Globus pallidus (tissue), 1 donor: Measurements from ENCODE around the gene KCNC1.

Source experiments
- DNase-seq: peaks from one replicate; pipeline ENCODE4 v3.0.0-alpha.2; 2015; ENCODE audit warnings: low spot score

Gene KCNC1

GRCh38 chr11:17793642-17794170 lies 59.1 kb downstream of the KCNC1 start:
- no peak for DNase-seq

- no peak for DNase-seq
Measured at GRCh38 chr11:17794981-17795380, 60.4 kb downstream of the KCNC1 start.

GRCh38 chr11:17796154-17796553 lies 61.6 kb downstream of the KCNC1 start:
- DNase-seq = no peak

GRCh38 chr11:17798253-17798652 lies 63.7 kb downstream of the KCNC1 start:
- no peak for DNase-seq

- DNase-seq = no peak
Measured at GRCh38 chr11:17798716-17799115, 64.1 kb downstream of the KCNC1 start.

GRCh38 chr11:17799147-17799546 lies 64.6 kb downstream of the KCNC1 start:
- no peak for DNase-seq

DNA sequence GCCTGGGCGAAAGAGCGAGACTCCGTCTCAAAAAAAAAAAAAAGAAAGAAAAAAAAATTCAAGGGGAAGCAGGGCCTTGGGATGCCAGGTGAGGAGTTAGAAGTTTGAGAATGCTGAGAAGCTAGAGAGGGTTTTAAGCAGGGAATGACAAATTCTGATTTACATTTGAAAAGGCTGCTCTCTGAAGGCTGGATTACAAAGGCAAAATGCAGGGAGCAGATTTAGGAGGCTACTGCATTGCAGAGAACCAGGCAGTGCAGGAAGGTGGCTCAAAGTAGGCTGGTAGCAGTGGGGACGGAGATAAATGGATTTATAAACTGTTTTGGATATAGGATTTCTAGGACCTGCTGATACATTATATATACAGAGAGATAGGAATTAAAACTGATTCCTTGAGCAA lies 66.6 kb downstream of the KCNC1 start:
- DNase-seq = no peak

- DNase-seq = no peak
Measured at GRCh38 chr11:17802491-17802890, 67.9 kb downstream of the KCNC1 start.

- no peak for DNase-seq
Measured at GRCh38 chr11:17803754-17804334, 69.3 kb downstream of the KCNC1 start.

GRCh38 chr11:17805043-17805442 lies 70.5 kb downstream of the KCNC1 start:
- no peak for DNase-seq

DNA sequence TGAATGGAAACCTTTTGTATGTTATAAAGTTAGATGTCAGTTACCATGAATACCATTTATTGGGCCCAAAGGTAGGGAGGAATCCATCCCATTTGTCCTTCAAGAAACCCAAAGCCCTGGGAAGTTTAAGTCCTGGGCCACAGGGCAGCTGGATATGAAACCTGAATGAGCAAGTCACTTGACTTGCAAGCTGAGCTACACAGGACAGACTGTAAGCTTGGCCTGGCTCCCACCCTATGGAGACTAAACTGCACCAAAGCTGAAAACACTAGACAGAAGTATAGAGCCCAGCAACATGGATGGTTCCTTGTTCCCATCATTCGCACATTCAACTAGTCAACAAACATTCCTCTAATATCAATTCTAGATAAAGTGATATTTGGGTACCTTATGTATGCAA lies 71.3 kb downstream of the KCNC1 start:
- no peak for DNase-seq

DNA sequence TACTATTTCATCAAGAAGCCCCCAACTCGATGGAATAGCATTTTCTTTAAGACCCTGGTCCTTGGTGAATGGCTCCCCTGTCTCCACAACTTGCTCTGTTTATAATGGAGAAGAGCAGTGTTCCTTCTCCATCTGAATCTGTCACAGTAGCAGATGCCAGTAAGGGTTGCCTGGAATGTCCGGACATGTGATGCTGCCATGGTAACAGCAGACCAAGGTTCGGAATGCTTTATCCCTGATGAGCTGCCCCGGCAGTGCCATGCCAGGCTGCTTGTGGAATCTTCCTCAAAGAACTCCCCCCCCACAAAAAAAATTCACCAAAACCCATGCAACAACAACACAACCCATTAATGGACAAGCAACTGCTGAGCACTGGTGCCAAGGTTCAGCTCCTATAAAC lies 72.5 kb downstream of the KCNC1 start:
- DNase-seq = no peak

- no peak for DNase-seq
Measured at GRCh38 chr11:17810041-17810440, 75.5 kb downstream of the KCNC1 start.

DNA sequence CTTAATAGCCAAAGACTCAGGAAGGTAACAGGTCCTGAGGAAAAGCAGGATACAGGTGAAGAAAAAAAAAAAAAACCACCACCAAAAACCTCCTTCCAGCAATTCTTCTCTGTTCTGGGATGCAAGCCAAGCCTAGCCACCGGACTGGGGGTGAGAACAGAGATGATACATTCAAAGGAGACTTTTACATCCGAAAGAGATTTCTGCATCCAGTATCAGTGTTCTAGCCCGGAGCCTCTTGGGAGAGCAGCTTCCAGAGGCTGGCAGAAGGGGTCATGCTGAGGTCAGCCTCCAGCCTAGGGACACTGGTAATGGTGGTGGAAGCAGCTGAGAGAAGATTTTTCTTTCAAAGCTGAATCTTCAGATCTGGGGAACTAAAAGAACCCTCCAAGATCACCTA lies 76.2 kb downstream of the KCNC1 start:
- DNase-seq = peak; percentile 9

DNA sequence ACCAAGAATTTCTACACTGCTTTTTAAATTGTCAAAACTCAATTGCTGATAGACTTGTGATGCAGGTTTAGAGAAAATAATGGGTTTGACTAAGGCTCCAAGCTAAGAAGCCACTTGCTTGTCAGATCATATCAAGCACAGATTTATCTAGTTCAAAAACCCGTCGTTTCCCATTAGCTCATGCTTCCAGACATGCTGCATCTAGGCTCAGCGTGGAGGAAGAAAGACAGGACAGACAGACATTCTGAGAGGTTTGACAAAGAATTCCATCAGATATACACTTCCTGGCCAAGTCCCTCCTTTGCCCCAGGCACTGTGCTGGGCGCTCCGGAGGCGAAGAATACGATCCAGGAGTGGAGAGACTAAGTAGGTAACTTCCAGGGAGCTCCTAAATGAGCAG lies 76.8 kb downstream of the KCNC1 start:
- no peak for DNase-seq

DNA sequence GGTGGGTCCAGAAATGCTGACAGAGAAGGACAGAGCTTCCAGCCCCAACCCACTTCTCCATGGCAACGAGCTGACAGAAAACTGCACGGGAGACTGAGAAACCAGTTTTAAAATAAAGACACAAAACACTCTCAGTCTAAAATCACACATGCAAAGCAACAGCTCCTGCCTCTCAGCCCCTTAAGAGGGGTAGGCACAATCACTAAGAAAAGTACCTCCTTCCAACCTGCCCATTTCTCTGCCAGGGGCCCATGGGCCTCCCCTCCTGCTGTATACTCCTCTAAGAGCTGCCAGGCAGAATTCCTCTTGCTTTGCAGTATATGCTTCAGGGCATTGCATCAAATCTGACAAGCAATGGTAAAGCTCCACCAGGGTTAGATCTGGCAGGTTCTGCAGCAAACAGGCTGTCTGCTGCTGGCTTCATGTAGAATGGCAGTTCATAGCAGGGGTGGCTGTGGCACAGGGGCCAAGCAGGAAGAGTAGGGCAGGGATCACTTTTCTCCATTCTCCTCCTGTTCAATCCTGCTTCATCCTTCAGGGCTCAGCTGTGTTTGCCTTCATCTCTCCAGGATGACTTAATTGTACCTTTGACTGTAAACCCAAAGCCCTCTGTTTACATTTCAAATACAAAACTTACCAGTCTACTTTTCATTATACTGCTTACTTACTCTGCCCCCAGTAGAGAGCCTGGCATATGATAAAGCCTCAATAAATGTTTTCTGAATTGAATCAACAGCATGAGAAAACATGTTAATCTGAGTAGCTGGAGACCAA lies 77.7 kb downstream of the KCNC1 start:
- no peak for DNase-seq

DNA sequence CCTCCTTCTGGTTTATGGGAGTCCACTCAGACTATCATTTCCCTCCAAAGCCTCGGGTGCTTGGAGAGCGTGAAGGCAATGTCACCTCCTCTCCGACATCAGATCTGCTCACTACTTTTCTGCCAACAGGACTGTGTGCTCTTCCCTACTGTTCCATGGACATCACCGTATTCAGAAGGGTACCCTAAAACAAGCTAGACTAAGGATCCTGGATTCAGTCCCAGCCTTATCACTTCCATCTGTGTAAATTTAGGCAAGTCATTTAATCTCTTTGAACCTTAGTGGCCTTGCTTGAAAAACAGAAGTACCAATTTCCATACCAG lies 78.2 kb downstream of the KCNC1 start:
- DNase-seq = no peak

DNA sequence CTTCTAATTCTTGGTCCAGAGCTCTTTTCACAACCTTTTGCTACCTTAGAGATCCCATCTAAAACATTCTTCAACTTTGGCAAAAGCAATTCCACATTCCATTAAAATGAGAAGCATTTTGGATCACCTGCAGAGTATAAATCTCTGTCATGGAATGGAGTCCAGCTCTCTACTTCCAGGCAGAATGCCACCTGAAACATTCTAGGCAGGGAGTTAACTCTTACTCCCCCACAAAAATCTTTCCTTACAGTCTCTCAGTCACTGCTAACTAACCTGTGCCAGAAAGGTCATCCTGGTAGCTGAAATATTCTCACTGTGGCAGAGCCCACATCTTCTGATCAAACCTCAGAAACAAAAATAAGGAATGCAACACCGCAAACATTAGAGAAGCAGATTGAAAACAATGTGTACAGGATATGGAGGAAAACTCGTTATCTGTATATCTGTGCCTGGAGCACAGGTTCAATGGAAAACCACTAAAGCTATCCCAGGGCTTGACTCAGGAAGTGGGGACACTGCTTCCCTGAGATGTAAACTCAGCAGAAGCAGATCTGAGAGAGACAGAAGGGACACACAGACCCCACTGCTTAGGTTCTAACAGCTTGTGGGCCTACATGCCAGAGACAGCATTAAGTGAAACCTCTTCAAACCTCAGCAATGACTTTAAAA lies 78.9 kb downstream of the KCNC1 start:
- no peak for DNase-seq

DNA sequence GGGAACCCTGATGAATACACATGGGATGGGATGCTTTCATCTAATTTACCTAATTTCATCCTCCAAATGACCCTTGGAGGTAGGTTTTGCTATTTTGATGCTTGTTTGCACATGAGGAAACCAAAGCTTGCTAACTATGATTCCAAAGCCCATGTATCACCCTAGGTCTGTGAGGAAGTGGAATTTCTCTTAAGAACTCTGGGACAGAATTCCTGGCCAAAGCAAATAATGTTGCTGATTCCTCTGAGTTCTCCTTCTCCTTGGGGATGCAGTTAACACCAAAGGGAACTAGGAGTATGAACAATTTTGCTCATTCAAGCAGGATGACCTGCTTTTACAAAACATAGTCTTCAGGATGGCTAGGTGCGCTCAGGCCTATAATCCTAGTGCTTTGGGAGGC lies 80.0 kb downstream of the KCNC1 start:
- DNase-seq = no peak

DNA sequence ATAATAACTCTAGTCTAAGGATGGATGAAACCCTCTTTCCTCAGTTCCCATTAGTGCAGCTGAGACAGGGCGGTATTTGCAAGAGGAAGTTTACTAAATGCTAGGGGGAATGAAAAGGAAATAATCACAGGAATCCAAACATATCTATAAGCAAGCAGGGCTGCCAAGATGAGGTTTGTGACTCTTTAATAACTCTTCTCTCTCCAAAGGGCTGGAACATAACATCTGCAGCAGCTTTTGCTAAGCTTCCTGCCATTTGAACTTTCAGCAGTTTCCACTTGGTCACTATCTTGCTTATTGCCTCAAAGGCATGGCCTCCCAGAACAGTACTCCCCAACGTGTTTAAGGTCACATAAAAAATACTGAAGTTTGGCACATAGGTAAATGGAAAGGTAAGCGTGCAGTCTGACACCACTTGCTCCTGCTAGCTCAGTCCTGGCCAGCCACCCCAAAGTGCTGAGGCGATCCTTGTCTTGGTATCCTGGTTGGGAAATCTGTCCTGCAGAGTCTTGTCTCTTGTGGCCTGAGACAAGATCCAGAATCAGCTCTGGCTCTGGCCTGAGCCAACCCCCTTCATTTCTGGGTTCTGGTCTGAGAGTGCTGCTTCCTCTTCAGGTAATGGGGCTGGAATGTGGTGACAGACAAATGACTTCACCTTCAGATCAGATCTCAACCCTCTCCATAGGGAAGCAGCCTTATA lies 81.8 kb downstream of the KCNC1 start:
- no peak for DNase-seq

GRCh38 chr11:17821648-17822400 lies 87.2 kb downstream of the KCNC1 start:
- no peak for DNase-seq

DNA sequence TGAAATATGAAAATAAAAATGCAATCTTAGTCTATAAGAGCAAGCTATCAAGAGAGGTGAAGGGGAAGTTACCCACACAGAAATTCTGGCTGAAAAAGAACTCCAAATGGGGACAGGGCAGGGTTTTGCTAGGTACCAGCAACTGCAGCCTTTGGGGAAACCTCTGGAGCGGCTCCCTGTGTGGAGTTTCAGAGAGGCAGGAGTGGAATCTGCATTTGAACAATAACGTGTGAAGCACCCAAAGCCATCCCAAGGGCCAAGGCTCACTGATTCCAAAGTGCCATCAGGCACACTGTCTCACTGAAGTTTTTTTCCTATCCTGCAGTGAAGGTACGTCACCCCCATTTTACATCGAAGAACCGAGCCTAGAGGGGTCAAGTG lies 87.8 kb downstream of the KCNC1 start:
- DNase-seq = no peak
